ENCODE measurements around the gene UPP2.

GRCh38 chr2:158174495-158174894, 72.8 kb downstream of the UPP2 start:
- no peak for TF ChIP-seq EZH2 (IDR thresholded peaks at IDR 0.05; ENCODE audit: borderline replicate concordance)
- TF ChIP-seq EZH2phosphoT487 (IDR thresholded peaks at IDR 0.05; ENCODE audit: low read depth, severe bottlenecking, unreplicated experiment), result no peak
- TF ChIP-seq CTCF (IDR thresholded peaks at IDR 0.05; ENCODE audit: poor library complexity), result no peak

Data from hepatocyte (in vitro differentiated cells).